K562 (cell line): Measurements from ENCODE around the gene DCDC2. TPM values are rescaled to one million over a fixed set of nuclear protein-coding genes. Genes with fewer than 3 reads are reported as not detected.

Source experiments
- BACH1 ChIP-seq: fragments of 200-800 bp; sonication (Bioruptor generic); IDR thresholded peaks from 2 replicates; pipeline ENCODE4 v1.6.1; 2016; ENCODE audit warnings: missing genetic modification characterization, missing compliant biosample characterization
- CREB3 ChIP-seq: fragments of 450-650 bp; conservative IDR thresholded peaks from 2 replicates; pipeline ENCODE4 v1.6.1; 2016; ENCODE audit warnings: missing genetic modification characterization, low read depth, mild to moderate bottlenecking, missing compliant biosample characterization, moderate library complexity
- MTA3 ChIP-seq: fragments of 450-650 bp; formaldehyde crosslinking; IDR thresholded peaks from 2 replicates; pipeline ENCODE4 v1.6.1; 2017; ENCODE audit warnings: mild to moderate bottlenecking, borderline replicate concordance
- NEUROD1 ChIP-seq: fragments of 150-350 bp; IDR thresholded peaks from 2 replicates; pipeline ENCODE4 v1.6.1; 2014; ENCODE audit warnings: borderline replicate concordance, low read length, low read depth; ENCODE audit not compliant: partially characterized antibody
- PTBP1 ChIP-seq: fragments of 200-400 bp; formaldehyde crosslinking; IDR thresholded peaks from 2 replicates; pipeline ENCODE4 v1.6.1; 2017; ENCODE audit warnings: low read depth, low read length
- SRF ChIP-seq, 2 experiments: fragments of 250-450, 450-650 bp in 1 of 2; sonication (Bioruptor Pico) in 1 of 2; sonication (generic) in 1 of 2; formaldehyde crosslinking; IDR thresholded peaks; 2 replicates each; pipeline versions ENCODE4 v1.5.0 to v1.5.1; 2020 to 2022; ENCODE audit warnings: mild to moderate bottlenecking in 1 of 2, missing genetic modification reagents in 1 of 2
- SRSF1 ChIP-seq: fragments of 200-400 bp; formaldehyde crosslinking; IDR thresholded peaks from 2 replicates; pipeline ENCODE4 v1.6.1; 2017; ENCODE audit warnings: mild to moderate bottlenecking, low read depth, low read length, moderate library complexity
- THRB ChIP-seq: fragments of 450-650 bp; formaldehyde crosslinking; conservative IDR thresholded peaks from 2 replicates; pipeline ENCODE4 v1.4.0; 2022; ENCODE audit warnings: mild to moderate bottlenecking, missing genetic modification characterization
- TOE1 ChIP-seq, 2 experiments: fragments of 450-650 bp in 1 of 2; sonication (generic) in 1 of 2; formaldehyde crosslinking in 1 of 2; IDR thresholded peaks; 2 replicates each; pipeline versions ENCODE4 v1.7.1 to v1.8.0; 2016 to 2022; ENCODE audit warnings: borderline replicate concordance in 2 of 2, mild to moderate bottlenecking in 2 of 2, antibody characterized with exemption in 1 of 2, inconsistent platforms in 1 of 2, low read depth in 1 of 2, missing genetic modification reagents in 1 of 2, moderate library complexity in 1 of 2
- ZNF764 ChIP-seq: fragments of 250-450 bp; sonication (Bioruptor Pico); IDR thresholded peaks from 2 replicates; pipeline ENCODE4 v1.4.0; 2020; ENCODE audit warnings: low read depth, mild to moderate bottlenecking, moderate library complexity
- polyA plus RNA-seq, 8 experiments: library from polyadenylated mRNA; depleted of rRNA in 4 of 8; stranded (reverse) in 5 of 8; unstranded in 3 of 8; fragments of >200 nt; fragmentation: Nextera tagmentation in 2 of 8; fragmentation: Illumina TruSeq in 1 of 8; extraction: Ambion mirVana in 2 of 8; extraction: Trizol in 1 of 8; gene quantifications; 2 replicates each; pipeline versions ENCODE4 v1.2.1 to v1.2.3, GENCODE V29; 2011 to 2014; ENCODE audit warnings: inconsistent platforms in 1 of 8, missing spikeins in 1 of 8
- total RNA-seq, 7 experiments: library from RNA; depleted of rRNA in 6 of 7; stranded (reverse); fragments of >200 nt in 6 of 7; fragmentation: Illumina TruSeq in 2 of 7; extraction: Trizol in 2 of 7; gene quantifications; 2 replicates each; pipeline versions ENCODE4 v1.2.1 to v1.2.3, GENCODE V29; 2011 to 2021; ENCODE audit warnings: low replicate concordance in 1 of 7

The DCDC2 gene
- total and polyA plus RNA-seq, 9 of the 15 experiments (the other 6 are each of a cell fraction or from before 2014, with no cell fraction given), result 0.04 TPM; not detected in 8

GRCh38 chr6:24394061-24394779, 36.4 kb upstream of the DCDC2 start (continued):
- TF ChIP-seq CREB3 (tag), result no peak
- no peak for TF ChIP-seq SRSF1
- no peak for TF ChIP-seq ZNF764 (CRISPR knock-in tag)
- TF ChIP-seq PTBP1, result no peak
- TF ChIP-seq TOE1 (IDR thresholded peaks at IDR 0.05; ENCODE audit: borderline replicate concordance), result no peak
- no peak for TF ChIP-seq TOE1 (CRISPR knock-in tag; IDR thresholded peaks at IDR 0.05; ENCODE audit: borderline replicate concordance, low read depth)
- no peak for TF ChIP-seq THRB (CRISPR knock-in tag)
- no peak for TF ChIP-seq NEUROD1
- no peak for TF ChIP-seq MTA3
- no peak for TF ChIP-seq BACH1
- no peak for TF ChIP-seq SRF (CRISPR knock-in tag; IDR thresholded peaks at IDR 0.05)
